Sigmoid colon (tissue), 7 donors: Measurements from ENCODE around the gene OPCML. TPM values are rescaled to one million over a fixed set of nuclear protein-coding genes. Genes with fewer than 3 reads are reported as not detected.

Source experiments
- DNase-seq: peaks from one replicate; pipeline ENCODE4 v3.0.0-alpha.2; 2019
- H3K27ac ChIP-seq, 4 donors: fragments of 200-600 bp; sonication (generic); one replicate each; pipeline ENCODE4 v1.5.1; 2016 to 2019; ENCODE audit warnings: mild to moderate bottlenecking in 1 of 4
- H3K27me3 ChIP-seq, 3 donors: fragments of 200-600 bp; sonication (generic); one replicate each; pipeline ENCODE4 v1.5.1; 2019; ENCODE audit warnings: mild to moderate bottlenecking in 1 of 3
- H3K36me3 ChIP-seq, 4 donors: fragments of 200-600 bp; sonication (generic); one replicate each; pipeline ENCODE4 v1.5.1; 2016 to 2019
- H3K4me1 ChIP-seq, 4 donors: fragments of 200-600 bp; sonication (generic); one replicate each; pipeline ENCODE4 v1.5.1; 2017 to 2019
- H3K4me3 ChIP-seq, 4 donors: fragments of 200-600 bp; sonication (generic); one replicate each; pipeline ENCODE4 v1.5.1; 2017 to 2019; ENCODE audit warnings: mild to moderate bottlenecking in 2 of 4, moderate library complexity in 1 of 4
- H3K9me3 ChIP-seq, 4 donors: fragments of 200-600 bp in 3 of 4; sonication (generic) in 3 of 4; one replicate each; pipeline versions ENCODE4 v1.5.1 to v1.6.1; 2013 to 2019
- CTCF ChIP-seq, 4 experiments: fragments of 450-650 bp in 3 of 4; fragments of 200-600 bp in 1 of 4; IDR thresholded peaks; one replicate each; pipeline ENCODE4 v1.5.1; 2016 to 2019; ENCODE audit warnings: antibody characterized with exemption in 4 of 4, mild to moderate bottlenecking in 3 of 4, moderate library complexity in 2 of 4
- EP300 ChIP-seq, 4 donors: sonication (generic); formaldehyde crosslinking; IDR thresholded peaks; one replicate each; pipeline ENCODE4 v1.6.1; 2017; ENCODE audit warnings: antibody characterized with exemption in 4 of 4
- POLR2A ChIP-seq, 2 donors: fragments of 450-650 bp; IDR thresholded peaks; one replicate each; pipeline ENCODE4 v1.6.1; 2016; ENCODE audit warnings: antibody characterized with exemption in 2 of 2, mild to moderate bottlenecking in 2 of 2, moderate library complexity in 2 of 2
- POLR2AphosphoS5 ChIP-seq, 4 donors: sonication (generic); formaldehyde crosslinking; IDR thresholded peaks; one replicate each; pipeline ENCODE4 v1.6.1; 2017; ENCODE audit warnings: antibody characterized with exemption in 4 of 4
- WGBS, 2 donors: extraction: QIAGEN DNeasy Blood & Tissue Kit; methylation state at CpG; one replicate each; pipeline ENCODE4 v1.1.7; 2013; 5-methylcytosine and 5-hydroxymethylcytosine counted together
- intact Hi-C: fragments of 100-400 bp; cut with DNase I; formaldehyde crosslinking; loops from one replicate; pipeline ENCODE4 v1.15.1; 2023
- polyA plus RNA-seq, 3 donors: library from polyadenylated mRNA; stranded (reverse); fragments of 200-250 nt; gene quantifications; one replicate each; pipeline ENCODE4 v1.2.3, GENCODE V29; 2013
- total RNA-seq, 4 donors: library from RNA; depleted of rRNA; stranded (reverse); fragments of >200 nt; gene quantifications; one replicate each; pipeline ENCODE4 v1.1.0, GENCODE V29; 2016
- donor health status: healthy with polysubstance abuse.
- donor health status: Bipolar disorder and iron deficiency.
- donor health status: healthy.

The OPCML gene
- total and polyA plus RNA-seq, 7 donors = under 0.01 to 0.14 (median 0.03) TPM; not detected in 4

- TF ChIP-seq POLR2A (IDR thresholded peaks at IDR 0.05) (no peak), POLR2AphosphoS5 (IDR thresholded peaks at IDR 0.05) (peak in 2 of 4 donors; percentile 9 to 23), EP300 (IDR thresholded peaks at IDR 0.05) (no peak), CTCF (IDR thresholded peaks at IDR 0.05) (peak in 2 of 4 experiments; percentile 46)
- DNase-seq = peak; percentile 76
- Histone ChIP-seq H3K4me3 (peak overlapping the region; percentile 40 to 59 (median 50)), H3K9me3 (no peaks in the 10 kb centered on the region), H3K27ac (peak overlapping the region; percentile 7 to 68 (median 40)), H3K36me3 (no peaks in the 10 kb centered on the region), H3K27me3 (peaks cover 0 to 2% (median 0%) of the 10 kb centered on the region in 3 donors), H3K4me1 (peaks cover 0 to 7% (median 0%) of the 10 kb centered on the region in 4 donors)
- WGBS, 2 donors = 3 to 5% methylated on average over 44 of the region's 44 CpGs
- intact Hi-C loops = loop anchor here (5.0 to 10.0 kb wide), 2 partner anchors 1197 to 1370 kb away; no protein-coding TSS in a partner anchor
Measured at GRCh38 chr11:133064152-133064877, 468.0 kb downstream of the OPCML start.

- no peaks in the 10 kb centered on the region for H3K36me3 ChIP-seq
- no peaks in the 10 kb centered on the region for H3K9me3 ChIP-seq
- no peak overlapping the region for H3K4me3 ChIP-seq
- no peak for DNase-seq
- H3K27me3 ChIP-seq = peaks cover 0 to 20% (median 0%) of the 10 kb centered on the region in 3 donors
- TF ChIP-seq POLR2A (IDR thresholded peaks at IDR 0.05) = no peak
- no peak for TF ChIP-seq CTCF (IDR thresholded peaks at IDR 0.05)
- TF ChIP-seq EP300 (IDR thresholded peaks at IDR 0.05) = no peak
- no peak for TF ChIP-seq POLR2AphosphoS5 (IDR thresholded peaks at IDR 0.05)
- intact Hi-C loops = no loop called here
- 37 to 55% methylated on average over 8 of the region's 8 CpGs for WGBS, 2 donors
- no peaks in the 10 kb centered on the region for H3K4me1 ChIP-seq
- H3K27ac ChIP-seq = no peak overlapping the region
Measured at GRCh38 chr11:133058501-133058900, 473.8 kb downstream of the OPCML start.

GRCh38 chr11:133053124-133053776, 479.1 kb downstream of the OPCML start:
- no peak for DNase-seq
- Histone ChIP-seq H3K4me3 (no peak overlapping the region), H3K27me3 (peaks cover 0 to 7% (median 0%) of the 10 kb centered on the region in 3 donors), H3K4me1 (no peaks in the 10 kb centered on the region), H3K9me3 (no peaks in the 10 kb centered on the region), H3K27ac (no peak overlapping the region), H3K36me3 (no peaks in the 10 kb centered on the region)
- intact Hi-C loops = no loop called here
- TF ChIP-seq POLR2AphosphoS5 (IDR thresholded peaks at IDR 0.05) (no peak), EP300 (IDR thresholded peaks at IDR 0.05) (no peak), POLR2A (IDR thresholded peaks at IDR 0.05) (no peak), CTCF (IDR thresholded peaks at IDR 0.05) (no peak)
- WGBS, 2 donors = 66 to 75% methylated on average over 9 of the region's 9 CpGs

- H3K4me1 ChIP-seq = no peaks in the 10 kb centered on the region
- no peak overlapping the region for H3K27ac ChIP-seq
- intact Hi-C loops = no loop called here
- H3K9me3 ChIP-seq = no peaks in the 10 kb centered on the region
- no peak for DNase-seq
- H3K4me3 ChIP-seq = no peak overlapping the region
- WGBS, 2 donors = 48 to 76% methylated on average over 2 of the region's 2 CpGs
- H3K36me3 ChIP-seq = no peaks in the 10 kb centered on the region
- no peak for TF ChIP-seq EP300 (IDR thresholded peaks at IDR 0.05)
- no peak for TF ChIP-seq CTCF (IDR thresholded peaks at IDR 0.05)
- TF ChIP-seq POLR2A (IDR thresholded peaks at IDR 0.05) = no peak
- TF ChIP-seq POLR2AphosphoS5 (IDR thresholded peaks at IDR 0.05) = no peak
- peaks cover 0 to 5% (median 0%) of the 10 kb centered on the region in 3 donors for H3K27me3 ChIP-seq
Measured at GRCh38 chr11:133052537-133052936, 479.8 kb downstream of the OPCML start.
